ENCODE measurements around the gene RGL1.
"Not testable (repeated sequence)": the region's sequence is repeated elsewhere in the genome, so short reads cannot be mapped to it uniquely, and the experiment has no call there.

The RGL1 gene

DNA sequence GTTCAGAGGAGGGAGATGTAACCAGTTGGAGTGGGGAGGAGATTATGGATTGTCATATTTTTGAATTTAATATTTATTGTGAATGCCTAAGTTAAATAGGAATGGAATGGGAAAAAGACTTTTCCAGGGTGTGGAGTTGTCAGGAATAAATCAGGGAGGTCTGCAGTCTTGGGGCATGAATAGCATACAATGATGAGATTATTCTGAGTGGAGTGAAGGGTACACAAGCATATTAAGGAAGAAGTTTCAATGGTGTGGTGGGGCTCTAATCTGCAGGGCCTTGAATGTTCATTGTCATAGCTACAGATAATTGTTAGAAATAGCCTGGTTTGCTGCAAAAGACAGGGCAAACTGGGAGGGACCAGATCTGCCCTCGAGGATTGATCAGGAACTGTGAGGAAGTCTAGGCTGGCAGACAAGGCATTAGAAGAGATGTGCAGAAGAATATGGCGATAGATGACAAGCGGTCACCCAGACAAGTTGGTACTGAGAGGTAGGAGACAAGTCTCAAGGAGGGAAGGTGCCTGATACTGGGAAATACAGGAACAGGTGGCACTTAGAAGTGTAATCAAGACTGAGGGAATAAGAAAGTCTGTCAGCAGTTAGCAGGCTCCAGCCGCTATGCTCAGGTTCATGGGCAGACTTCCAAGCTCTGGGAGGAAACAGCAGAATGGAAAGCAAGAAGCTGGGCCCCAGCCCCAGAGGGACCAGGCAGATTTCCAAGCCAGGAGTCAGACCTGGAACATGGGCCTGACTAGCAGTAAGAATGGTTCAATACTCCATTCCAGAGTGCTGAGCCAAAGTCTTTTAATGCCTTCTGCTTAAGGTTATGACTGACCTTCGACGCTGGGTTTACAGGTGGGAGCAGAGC is 20.9 kb upstream of the RGL1 start:
- no peak for DNase-seq (ENCODE audit: low read depth in 4 of 4, low spot score in 1 of 4)

DNA sequence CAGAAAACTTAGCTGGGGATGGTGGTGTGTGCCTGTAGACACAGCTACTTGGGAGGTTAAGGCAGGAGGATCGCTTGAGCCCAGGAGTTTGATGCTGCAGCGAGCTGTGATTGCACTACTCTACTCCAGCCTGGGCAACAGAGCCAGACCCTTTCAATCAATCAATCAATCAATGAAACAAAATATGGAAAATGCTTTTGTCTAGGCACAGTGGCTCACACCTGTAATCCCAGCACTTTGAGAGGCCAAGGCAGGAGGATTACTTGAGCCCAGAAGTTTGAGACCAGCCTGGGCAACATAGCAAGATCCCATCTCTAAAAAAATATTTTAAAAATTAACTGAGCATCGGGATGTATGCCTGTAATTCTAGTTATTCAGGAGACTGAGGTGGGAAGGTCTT is 19.0 kb upstream of the RGL1 start:
- not testable (repeated sequence) for DNase-seq (ENCODE audit: low read depth in 4 of 4, low spot score in 1 of 4)

- DNase-seq (ENCODE audit: low read depth in 4 of 4, low spot score in 1 of 4), result no peak
Measured at GRCh38 chr1:183787704-183788103, 17.2 kb upstream of the RGL1 start.

GRCh38 chr1:183791319-183791718 is 13.6 kb upstream of the RGL1 start:
- no peak for DNase-seq (ENCODE audit: low read depth in 4 of 4, low spot score in 1 of 4)

DNA sequence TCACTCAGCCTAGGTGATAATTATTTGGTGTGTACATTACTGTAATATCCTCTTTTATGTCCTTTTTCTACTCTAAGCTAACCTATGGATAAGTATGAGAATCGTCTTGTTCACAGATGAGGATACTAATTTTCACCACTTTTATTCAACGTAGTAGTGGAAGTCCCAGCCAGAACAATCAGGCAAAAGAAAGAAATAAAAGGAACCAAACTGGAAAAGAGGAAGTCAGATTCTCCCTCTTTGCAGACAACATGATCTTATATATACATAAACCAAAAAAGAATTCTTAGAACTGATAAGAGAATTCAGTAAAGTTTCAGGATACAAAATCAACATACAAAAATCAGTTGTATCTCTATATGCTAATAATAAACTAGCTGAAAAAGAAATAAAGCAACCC is 12.6 kb upstream of the RGL1 start:
- DNase-seq (ENCODE audit: low read depth in 4 of 4, low spot score in 1 of 4), result no peak

- DNase-seq (ENCODE audit: low read depth in 4 of 4, low spot score in 1 of 4), result no peak
Measured at GRCh38 chr1:183794088-183794487, 10.8 kb upstream of the RGL1 start.

DNA sequence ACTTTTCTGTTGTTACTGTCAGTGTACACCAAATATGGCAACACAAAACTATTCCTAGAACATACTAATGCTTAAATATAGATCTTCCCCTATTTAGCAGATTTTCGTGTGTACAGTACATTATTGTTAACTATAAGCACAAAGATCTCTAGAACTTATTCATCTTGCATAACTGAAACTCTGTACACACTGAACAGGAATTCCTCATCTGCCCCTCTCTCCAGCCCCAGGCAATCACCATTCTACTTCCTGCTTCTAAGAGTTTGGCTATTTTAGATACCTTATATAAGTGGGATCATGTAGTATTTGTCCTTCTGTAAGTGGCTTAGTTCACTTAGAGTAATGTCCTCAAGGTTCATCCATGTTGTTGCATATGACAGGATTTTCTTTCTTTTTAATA is 4.5 kb upstream of the RGL1 start:
- DNase-seq (ENCODE audit: low read depth in 4 of 4, low spot score in 1 of 4), result no peak

- no peak for DNase-seq (ENCODE audit: low read depth in 4 of 4, low spot score in 1 of 4)
Measured at GRCh38 chr1:183801649-183802048, 3.3 kb upstream of the RGL1 start.

- DNase-seq (ENCODE audit: low read depth in 4 of 4, low spot score in 1 of 4), result no peak
Measured at GRCh38 chr1:183804387-183804786, 533 bp upstream of the RGL1 start.

- DNase-seq (ENCODE audit: low read depth in 4 of 4, low spot score in 1 of 4), result no peak
Measured at GRCh38 chr1:183806125-183806524, 1.2 kb downstream of the RGL1 start.

DNA sequence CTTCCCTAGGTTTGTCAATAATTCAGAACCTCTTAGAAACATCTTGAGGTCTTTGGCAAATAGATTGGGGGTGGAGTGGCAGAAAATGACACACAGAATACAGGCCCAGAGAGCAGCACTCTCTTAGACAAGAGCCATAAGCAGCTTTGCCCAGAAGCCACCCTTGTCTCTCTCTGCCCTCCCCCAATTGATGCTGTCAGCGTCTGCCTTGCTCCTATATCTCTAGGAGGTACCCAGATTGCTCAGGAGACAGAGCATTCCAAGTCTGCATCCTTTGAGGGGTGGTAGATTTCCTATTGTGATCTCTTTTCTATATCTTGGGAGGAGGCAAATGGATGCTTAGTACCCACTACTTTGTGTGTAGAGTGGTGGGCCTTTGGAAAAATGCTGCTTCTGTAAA is 1.8 kb downstream of the RGL1 start:
- DNase-seq (ENCODE audit: low read depth in 4 of 4, low spot score in 1 of 4), result no peak

DNA sequence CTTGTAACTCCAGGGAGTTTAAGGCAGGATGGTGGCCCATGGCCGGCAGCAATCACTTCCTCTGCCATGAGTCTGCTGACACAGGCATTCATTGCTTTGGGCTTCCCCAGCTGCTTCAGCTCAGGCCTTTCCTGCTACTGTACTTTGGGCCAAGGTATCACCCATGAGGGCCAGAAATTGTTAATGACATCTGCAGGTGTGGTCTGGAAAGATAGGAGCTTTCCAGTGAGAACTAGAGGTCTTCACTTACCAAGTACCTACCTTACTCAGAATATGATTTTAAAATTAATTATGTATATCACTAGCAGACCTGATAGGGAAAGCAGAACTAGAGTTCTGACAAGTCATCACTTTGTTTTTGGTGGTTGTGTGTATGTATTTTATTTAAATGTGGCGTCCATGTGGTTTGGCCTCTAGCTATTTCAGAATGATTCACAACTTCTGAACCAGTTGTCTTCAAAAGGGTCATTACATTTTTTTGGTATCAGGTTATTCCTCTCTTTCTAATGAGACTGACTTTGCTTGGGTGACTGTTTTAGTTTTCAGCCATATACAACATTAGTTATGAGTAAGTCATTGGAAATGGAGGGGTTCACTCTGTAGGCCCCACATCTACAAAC is 2.7 kb downstream of the RGL1 start:
- DNase-seq (ENCODE audit: low read depth in 4 of 4, low spot score in 1 of 4), result no peak

DNA sequence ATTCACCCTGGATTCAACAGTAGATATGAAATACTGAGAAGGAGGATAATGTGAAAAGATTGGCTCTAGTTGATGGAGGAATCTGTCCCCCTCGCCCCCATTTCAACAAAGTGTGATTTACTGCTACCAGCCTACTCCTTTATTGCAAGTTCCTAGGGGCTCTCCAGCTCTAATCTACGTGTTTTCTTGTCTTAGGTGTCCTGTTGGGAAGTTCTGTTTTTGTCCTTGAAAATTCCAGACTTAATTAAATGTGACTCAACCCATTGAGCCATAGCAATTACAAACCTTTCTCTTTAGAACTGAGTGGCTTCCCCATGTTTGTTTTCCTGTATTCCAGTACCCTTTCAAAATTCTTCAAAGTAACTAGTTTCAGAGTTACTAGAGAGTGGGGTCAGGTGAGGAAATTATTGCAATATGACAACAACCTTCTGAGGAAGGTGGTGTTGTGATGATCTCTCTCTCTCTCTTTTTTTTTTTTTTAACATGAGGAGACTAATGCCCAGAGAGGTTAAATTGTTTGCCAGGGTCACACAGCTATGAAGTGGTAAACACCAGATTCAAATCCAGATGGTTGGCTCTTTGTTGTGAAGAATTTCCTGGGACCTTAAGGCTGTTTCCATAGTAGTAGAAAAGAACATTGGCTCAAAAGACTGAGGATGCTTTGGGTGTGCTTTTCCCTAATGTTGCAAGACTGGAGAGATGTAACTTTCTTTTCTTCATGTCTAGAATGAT is 3.5 kb downstream of the RGL1 start:
- no peak for DNase-seq (ENCODE audit: low read depth in 4 of 4, low spot score in 1 of 4)

GRCh38 chr1:183810121-183810520 is 5.2 kb downstream of the RGL1 start:
- DNase-seq (ENCODE audit: low read depth in 4 of 4, low spot score in 1 of 4), result no peak

DNA sequence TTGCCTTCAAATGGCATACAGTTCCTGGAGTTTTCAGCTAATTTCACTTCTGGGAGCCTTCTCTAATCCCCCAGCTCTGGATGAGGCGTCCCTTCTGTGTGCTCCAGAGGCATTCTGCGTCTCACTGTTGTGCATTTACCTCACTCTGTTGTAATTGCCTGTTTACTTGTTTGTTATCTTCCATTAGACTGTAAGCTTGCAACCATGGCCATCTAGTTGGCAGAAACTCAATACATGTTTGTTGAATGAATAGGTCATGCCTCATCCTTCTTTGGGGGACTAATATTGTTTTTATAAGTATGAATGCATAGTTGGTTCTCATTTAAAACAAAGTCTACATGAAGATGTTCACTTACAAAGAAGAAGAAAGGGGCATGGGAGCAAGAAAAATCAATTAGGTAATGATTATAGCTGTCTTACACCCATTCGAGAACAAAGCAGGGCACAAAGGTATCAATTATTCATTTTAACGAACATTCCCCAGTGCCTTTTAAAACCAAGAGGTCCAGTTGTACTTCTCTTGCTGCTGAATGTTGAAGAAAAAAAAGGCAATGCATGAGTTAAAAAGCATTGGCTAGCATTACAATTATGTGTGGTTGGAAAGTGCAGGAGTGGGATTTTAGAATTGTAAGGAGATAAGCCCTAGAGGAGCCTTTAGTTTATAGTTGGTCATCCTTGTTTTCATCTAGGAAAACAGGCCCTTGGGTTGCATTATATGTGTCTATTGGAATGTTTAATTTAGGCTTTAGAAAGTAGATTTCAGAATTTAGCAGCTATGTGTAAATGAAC is 6.0 kb downstream of the RGL1 start:
- DNase-seq (ENCODE audit: low read depth in 4 of 4, low spot score in 1 of 4), result no peak

DNA sequence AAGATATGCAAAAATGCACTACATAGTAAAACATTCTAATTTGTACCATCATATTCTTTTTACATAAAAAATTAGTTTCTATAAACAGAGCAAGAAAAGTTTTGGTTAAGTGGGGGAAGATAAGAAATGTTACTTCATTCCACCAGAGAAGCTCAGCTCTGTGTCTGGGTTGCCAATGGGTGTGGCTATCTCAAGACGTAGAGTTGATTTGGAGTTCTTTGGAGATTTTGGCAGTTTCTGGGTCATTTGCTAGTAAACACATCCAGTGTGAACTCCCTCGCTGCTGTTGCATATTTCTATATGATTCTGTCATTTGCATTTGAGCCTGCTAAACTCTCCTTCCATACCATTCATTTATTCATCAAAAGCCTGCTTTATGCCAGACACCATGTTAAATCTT is 7.2 kb downstream of the RGL1 start:
- no peak for DNase-seq (ENCODE audit: low read depth in 4 of 4, low spot score in 1 of 4)

GRCh38 chr1:183812686-183813569 is 8.0 kb downstream of the RGL1 start:
- no peak for DNase-seq (ENCODE audit: low read depth in 4 of 4, low spot score in 1 of 4)

- no peak for DNase-seq (ENCODE audit: low read depth in 4 of 4, low spot score in 1 of 4)
Measured at GRCh38 chr1:183814121-183814681, 9.3 kb downstream of the RGL1 start.

DNA sequence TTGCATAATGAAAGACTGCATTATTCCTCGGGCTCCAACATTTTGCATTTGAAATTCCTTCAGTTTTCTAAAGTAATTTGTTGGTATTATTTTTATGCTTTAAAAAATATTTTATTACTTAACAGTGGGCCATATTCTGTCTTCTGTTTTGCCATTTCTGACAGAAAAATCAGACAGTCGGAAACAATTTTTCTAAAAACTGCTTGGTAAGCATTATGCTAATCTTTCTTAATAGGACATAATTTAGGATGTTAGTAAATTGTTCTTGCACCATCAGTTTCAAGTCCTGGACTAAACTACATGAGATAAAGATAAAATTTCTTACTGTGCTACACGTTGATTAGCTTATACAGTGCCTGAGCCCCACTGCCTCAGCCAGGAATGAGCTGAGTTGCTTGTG is 11.2 kb downstream of the RGL1 start:
- no peak for DNase-seq (ENCODE audit: low read depth in 4 of 4, low spot score in 1 of 4)
